NAMALWA (cell line): ENCODE measurements around the gene PDLIM4.

Experiments
- DNase-seq: peaks from one replicate; pipeline ENCODE4 v3.0.0-alpha.2; 2015; ENCODE audit warnings: low spot score

PDLIM4 gene

DNA sequence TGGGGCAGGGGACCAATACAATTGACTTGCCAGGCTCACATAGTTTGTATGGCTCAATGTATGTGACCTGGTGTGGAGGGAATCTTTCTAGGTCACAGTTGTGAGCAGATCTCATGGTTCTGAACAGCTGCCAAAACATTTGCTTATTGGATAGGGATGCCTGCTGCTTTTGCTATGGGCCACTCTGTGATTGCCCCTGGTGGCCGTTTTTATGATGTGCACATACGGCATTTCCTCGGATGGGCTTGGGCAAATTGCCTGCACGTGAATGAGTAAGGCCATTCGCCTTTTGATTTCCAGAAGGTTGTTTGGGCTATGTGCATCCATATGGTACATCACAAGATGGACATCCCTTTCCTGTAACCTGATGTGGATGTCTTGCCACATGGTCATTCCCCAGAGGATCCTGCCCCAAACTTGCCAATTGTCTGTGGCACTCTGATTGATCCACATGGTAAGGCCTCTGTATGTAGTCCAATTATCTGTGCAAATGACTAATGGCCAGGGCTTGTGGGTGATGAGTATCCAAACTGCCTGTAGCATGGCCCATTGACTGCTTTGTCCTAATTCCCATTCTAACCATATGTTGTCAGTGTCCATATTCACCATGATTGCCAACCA is 26.0 kb downstream of the PDLIM4 start:
- DNase-seq, result peak; percentile 42

DNA sequence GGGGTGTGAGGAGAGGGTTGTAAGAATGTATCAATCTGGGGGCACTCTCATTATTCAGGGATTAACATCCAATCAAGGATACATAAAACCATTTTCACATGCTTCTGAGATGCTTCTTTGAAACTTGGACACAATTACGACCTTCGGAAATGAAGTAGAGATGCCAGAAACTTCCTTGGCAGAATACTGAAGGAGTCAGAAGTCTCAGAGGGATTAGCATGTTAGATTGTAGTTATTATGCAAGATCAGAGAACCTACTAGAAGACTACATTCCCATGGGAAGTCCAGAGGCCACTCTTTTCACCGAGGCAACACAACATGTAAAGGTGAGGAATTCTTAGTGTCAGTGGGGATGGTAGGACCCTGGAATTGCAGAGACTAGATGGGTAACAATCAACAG is 31.6 kb downstream of the PDLIM4 start:
- DNase-seq, result no peak

DNA sequence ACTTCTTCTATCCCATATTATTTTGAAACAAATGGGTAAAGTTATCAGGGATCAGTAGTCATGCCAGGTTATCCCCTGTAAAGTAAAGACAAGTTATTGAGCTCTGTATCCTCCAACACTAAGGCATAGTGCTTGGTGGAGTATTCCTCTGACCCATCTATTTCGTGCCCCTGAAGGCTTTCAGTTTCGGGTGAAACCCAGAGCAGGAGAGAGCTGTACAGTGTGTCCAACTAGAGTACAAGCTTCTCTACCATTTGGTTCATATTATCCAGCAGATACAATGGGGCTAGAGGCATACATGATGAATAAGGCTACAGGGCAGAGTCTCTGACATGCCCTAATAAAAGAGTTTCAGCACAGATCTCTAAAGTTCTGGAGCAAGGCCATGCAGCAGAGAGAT is 33.5 kb downstream of the PDLIM4 start:
- no peak for DNase-seq

GRCh38 chr5:132293066-132293991 is 35.8 kb downstream of the PDLIM4 start:
- DNase-seq, result peak; percentile 82

DNA sequence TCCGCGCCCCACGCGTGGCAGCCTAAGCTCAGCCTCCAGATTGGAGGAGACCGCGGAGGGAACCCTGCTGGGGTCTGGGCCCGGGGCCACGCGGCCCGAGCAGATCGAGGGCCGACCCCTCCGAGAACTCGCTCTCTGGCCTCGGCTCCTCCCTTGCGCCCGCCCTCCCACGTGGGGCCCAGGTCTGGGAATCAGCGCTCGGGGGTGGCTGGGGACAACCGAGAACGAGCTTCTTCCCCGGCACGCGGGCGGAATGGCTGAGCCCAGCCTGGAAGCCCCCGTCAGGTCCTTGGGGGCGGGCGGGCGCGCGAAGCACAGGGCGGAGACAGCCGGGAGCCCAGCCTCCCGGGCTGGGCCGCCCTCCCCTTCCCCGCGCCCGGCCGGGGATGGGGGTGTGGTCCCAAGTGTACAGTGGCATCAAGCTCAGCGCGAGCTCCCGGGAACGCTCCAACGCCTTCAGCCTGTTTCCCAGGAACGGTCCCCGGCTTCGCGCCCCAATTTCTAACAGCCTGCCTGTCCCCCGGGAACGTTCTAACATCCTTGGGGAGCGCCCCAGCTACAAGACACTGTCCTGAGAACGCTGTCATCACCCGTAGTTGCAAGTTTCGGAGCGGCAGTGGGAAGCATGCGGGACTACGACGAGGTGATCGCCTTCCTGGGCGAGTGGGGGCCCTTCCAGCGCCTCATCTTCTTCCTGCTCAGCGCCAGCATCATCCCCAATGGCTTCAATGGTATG is 36.7 kb downstream of the PDLIM4 start, which contains the start of gene SLC22A4:
SLC22A4 (plus strand) TSS at position 403 of the 736 bp plus-strand sequence; CDS start at position 626, 223 bp downstream.
- peak; percentile 75 for DNase-seq

GRCh38 chr5:132294728-132295504 is 37.4 kb downstream of the PDLIM4 start:
- peak; percentile 11 for DNase-seq

DNA sequence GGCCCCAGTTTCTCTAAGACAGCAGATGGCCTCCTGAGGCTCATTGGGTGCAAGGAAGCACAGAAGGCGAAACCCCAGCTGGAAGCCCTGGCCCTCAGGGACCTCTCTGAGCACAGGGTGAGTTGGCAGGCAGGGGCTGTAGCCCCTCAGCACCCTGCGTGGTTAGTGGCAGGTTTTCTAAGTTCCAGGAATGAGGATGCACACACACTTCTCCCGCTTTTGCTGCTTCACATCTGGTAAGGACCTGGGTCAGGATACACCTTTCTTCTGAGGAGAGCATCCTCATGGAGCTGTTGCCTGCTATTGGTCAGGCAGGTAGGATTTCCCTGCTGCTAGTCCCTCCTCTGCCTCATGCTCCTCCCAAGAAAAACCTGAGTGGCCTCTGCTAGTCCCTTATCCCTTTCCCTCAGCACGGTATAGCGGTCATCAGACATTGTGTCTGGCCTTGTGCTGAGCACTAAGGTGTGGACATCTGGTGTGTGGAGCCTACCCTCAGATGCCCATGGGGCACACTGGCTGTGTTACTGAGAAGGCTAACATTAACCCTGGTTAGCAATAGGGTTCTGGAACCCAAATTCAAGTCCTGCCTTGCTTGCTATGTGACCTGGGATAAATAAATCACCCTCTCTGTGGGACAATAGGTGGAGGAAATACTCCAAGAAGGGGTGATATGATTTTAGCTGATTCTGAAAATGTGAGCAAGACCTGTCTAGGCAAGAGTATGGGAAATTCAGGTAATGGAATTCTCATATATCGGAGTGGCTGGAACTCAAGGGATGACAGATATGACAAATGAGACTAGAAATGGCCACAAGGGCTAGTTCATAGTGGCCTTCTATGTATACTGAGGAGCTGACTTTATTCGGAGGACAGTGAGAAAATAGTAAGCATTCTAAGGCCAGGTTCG is 38.3 kb downstream of the PDLIM4 start:
- DNase-seq, result no peak

- no peak for DNase-seq
Observed at GRCh38 chr5:132296412-132297016, 39.0 kb downstream of the PDLIM4 start.

DNA sequence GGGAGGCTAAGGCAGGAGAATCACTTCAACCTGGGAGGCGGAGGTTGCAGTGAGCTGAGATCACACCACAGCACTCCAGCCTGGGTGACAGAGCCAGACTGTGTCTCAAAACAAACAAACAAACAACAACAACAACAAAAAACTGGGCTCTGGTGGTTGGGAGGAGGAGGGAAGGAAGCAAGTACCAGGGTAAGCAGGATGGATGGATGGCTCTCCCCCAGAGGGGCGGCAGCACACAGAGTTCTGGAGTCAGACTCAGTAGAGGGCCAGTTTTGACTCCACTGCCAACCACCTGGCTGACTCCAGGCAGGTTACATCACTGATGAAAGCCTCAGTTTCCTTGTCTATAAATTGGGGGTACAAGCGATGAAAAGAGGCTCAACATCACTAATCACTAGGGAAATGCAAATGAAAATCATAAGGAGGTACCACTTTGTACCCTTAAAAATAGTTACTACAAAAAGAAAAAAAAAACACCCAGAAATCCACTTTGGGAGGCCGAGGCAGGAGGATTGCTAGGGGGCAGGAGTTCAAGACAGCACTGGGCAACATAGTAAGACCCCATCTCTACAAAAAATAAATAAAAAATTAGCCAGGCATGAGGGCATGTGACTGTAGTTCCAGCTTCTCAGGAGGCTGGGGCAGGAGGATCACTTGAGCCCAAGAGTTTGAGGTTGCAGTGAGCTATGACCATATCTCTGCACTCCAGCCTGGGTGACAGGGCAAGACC is 39.9 kb downstream of the PDLIM4 start:
- DNase-seq, result no peak

DNA sequence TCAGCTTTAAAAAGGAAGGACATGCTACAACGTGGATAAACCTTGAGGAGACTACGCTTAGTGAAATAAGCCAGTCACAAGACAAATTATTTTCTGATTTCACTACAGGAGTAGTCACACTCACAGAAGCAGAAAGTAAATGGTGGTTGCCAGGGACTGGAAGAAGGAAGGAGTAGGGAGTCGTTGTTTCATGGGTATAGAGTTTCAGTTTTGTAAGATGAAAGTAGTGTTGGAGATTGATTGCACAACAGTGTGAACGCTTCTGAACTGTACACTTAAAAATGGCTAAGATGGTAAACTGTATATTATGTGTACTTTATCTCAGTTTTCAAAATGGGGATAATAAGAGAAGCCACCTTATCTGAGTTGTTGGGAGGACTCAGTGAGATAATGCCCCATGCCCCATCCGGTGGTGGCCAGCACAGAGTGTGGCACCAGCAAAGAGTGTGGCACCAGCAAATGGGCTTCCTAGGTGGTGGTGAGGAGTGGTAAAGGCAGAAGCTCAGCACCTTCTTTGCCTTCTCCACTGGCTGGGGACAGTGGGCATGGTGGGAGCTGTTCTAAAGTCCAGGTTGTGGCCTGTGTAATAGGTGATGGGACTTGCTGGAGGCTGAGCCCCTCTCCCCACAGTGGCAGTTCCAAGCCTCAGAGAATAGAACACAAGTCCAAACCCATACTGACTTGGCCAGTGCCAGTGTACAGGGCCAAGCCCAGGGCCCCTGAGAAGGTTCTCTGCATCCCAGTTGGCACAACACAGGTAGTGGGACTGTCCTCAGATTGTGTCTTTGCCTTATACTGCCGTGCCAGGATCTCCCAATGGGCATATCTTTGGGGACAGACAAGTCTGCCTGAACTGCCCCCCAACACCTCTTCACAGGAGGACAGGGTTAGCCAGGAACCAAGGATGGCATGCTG is 41.1 kb downstream of the PDLIM4 start:
- no peak for DNase-seq

DNA sequence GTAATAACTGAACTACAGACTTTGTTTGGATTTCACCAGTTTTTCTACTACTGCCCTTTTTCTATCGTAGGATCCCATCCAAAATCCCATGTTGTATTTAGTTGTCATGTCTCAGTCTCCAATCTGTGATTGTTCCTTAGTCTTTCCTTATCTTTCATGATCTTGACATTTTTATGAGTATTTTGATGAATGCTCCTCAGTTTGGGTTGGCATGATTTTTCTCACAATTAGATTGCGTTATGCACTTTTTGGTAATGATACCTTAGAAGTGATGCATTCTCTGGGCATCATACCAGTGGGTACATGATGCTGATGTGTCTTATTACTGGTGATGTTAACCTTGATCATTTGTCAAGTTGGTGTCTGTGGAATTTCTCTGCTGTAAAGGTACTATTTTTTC is 42.4 kb downstream of the PDLIM4 start:
- DNase-seq, result no peak

DNA sequence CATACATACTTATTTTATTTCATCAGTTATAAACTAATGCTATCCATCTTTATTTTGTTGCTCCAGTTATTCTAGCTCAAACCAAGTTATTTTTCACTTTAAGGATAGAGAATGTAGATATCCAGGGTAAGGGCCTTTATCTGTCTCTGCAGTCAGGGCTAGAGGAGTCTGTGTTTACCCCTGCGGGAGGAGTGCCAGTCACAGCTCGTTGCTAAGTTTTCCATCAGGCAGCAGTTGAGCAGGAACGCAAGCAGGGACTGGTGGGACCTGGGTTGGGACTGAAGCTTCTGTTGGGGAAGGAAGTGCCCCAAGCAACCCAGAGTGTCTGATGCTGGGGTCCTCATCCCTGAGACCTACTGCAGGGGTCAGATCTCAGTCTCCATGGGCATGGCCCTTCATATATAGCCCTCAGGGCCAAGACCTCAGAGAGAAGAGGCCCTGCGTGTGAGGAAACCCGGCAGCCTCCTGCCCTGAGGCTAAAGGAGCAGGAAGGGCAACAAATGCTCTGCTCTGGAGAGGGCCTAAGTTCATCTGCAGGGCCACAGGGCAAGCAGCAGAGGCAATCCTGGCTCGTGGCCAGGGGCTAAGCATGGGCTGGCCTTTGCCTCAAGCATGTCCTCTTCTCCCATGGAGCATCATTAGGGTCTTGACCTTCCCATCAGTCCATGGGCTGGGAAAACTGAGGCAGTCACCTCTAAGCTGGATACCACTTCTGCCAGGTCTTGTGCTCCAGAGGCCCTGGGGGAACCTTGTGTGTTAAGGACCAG is 43.3 kb downstream of the PDLIM4 start:
- no peak for DNase-seq

- DNase-seq, result no peak
Observed at GRCh38 chr5:132301344-132302271, 44.1 kb downstream of the PDLIM4 start.

- no peak for DNase-seq
Observed at GRCh38 chr5:132302413-132302812, 44.9 kb downstream of the PDLIM4 start.

- DNase-seq, result no peak
Observed at GRCh38 chr5:132303589-132303988, 46.1 kb downstream of the PDLIM4 start.

- DNase-seq, result no peak
Observed at GRCh38 chr5:132305420-132305819, 47.9 kb downstream of the PDLIM4 start.

GRCh38 chr5:132308701-132309100 is 51.2 kb downstream of the PDLIM4 start:
- no peak for DNase-seq
